ENCODE results near the gene SPHK2.

DNA sequence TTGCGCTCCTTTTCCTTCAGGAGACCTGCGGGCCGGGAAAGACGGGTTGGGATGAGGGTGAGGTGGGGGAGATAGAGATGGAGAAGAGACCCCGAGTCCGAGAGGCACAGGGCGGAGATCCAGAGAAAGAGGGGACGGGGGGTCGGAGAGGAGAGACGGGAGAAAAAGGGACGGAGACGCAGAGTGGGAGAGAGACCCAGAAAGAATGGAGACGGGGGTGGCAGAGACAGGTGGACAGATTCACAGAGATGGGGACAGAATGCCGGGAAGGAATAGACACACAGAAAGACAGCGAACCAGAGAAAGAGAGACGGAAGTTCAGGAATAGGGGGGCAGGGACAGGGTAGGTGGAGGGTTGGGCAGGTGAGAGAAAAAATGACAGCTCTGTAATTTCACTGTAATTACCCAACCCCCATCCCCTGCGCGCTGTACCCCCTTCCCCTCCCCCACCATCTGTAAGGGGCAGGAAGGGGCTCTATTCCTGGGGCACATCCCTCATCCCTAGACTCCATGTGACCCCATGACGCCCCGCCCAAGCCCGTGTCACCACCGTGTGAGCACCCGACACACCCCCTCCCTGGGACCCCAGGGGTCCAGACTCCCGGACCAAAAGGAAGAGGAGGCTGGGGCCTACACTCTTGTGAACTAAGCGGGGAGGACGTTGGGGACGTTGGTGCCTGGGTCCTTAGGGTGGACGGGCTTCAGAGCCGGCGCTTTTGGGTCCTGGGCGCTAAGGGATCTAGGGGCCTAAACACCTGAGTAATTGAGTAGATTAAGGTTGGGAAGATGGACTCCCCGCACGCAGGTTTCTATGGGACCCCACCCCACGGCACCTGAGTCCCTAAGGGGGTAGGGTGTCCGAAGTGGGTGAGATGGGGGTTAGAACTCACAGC lies 16.9 kb downstream of the SPHK2 start:
- TF ChIP-seq POLR2A (IDR thresholded peaks at IDR 0.05) = no peak
- TF ChIP-seq CTCF (IDR thresholded peaks at IDR 0.05) = no peak
